WTC11 (cell line): Measurements from ENCODE around the gene CCR3. TPM values are rescaled to one million over a fixed set of nuclear protein-coding genes. Genes with fewer than 3 reads are reported as not detected.

Experiments
- ATAC-seq: fragments of 200-7000 bp; cut with Tn5 transposase; 2 replicates; pipeline ENCODE4 v1.10.0; 2021; ENCODE audit warnings: mild to moderate bottlenecking, moderate library complexity
- CTCF ChIA-PET: fragments of 300-600 bp; sonication (Branson Sonifier 250); formaldehyde crosslinking; loops from one replicate; lab custom pipeline; 2021; ENCODE audit warnings: antibody characterized with exemption; lab: Charles Lee
- POLR2A ChIA-PET: fragments of 350-600 bp; sonication (Branson Sonifier 250); formaldehyde crosslinking; loops from one replicate; lab custom pipeline; 2021; ENCODE audit warnings: antibody characterized with exemption; lab: Charles Lee
- DNase-seq: peaks from one replicate; pipeline ENCODE4 v3.0.0; 2021; ENCODE audit warnings: low spot score
- H3K27ac Mint-ChIP-seq: 2 replicates; pipeline ENCODE4 v1.8.0; 2021; ENCODE audit warnings: mixed read lengths
- H3K27me3 Mint-ChIP-seq: 2 replicates; pipeline ENCODE4 v1.8.0; 2021; ENCODE audit warnings: low read depth, mild to moderate bottlenecking, moderate library complexity, mixed read lengths
- H3K36me3 Mint-ChIP-seq: 2 replicates; pipeline ENCODE4 v1.8.0; 2021; ENCODE audit warnings: mixed read lengths
- H3K4me1 Mint-ChIP-seq: 2 replicates; pipeline ENCODE4 v1.8.0; 2022; ENCODE audit warnings: mixed read lengths
- H3K4me3 Mint-ChIP-seq: 2 replicates; pipeline ENCODE4 v1.8.0; 2021; ENCODE audit warnings: mild to moderate bottlenecking, moderate library complexity, mixed read lengths
- H3K9me3 Mint-ChIP-seq: 2 replicates; pipeline ENCODE4 v1.8.0; 2021; ENCODE audit warnings: mixed read lengths
- ATF2 ChIP-seq: sonication (generic); formaldehyde crosslinking; IDR thresholded peaks from 2 replicates; pipeline ENCODE4 v1.8.1; 2022; ENCODE audit warnings: low read depth, missing genetic modification reagents, borderline replicate concordance
- E2F1 ChIP-seq: sonication (generic); formaldehyde crosslinking; IDR thresholded peaks from 2 replicates; pipeline ENCODE4 v1.8.0; 2022; ENCODE audit warnings: mild to moderate bottlenecking, missing genetic modification reagents
- E2F4 ChIP-seq: sonication (generic); formaldehyde crosslinking; IDR thresholded peaks from 2 replicates; pipeline ENCODE4 v1.8.1; 2022; ENCODE audit warnings: low read depth, mild to moderate bottlenecking, moderate library complexity, missing genetic modification reagents, borderline replicate concordance
- FOXP1 ChIP-seq: sonication (generic); formaldehyde crosslinking; IDR thresholded peaks from 2 replicates; pipeline ENCODE4 v1.8.0; 2022; ENCODE audit warnings: missing genetic modification reagents, mild to moderate bottlenecking, moderate library complexity, borderline replicate concordance
- KAT7 ChIP-seq: sonication (generic); formaldehyde crosslinking; IDR thresholded peaks from 2 replicates; pipeline ENCODE4 v1.8.1; 2023; ENCODE audit warnings: missing genetic modification reagents, mild to moderate bottlenecking, borderline replicate concordance
- RELA ChIP-seq: sonication (generic); formaldehyde crosslinking; IDR thresholded peaks from 2 replicates; pipeline ENCODE4 v1.8.1; 2022; ENCODE audit warnings: missing genetic modification reagents, mild to moderate bottlenecking, borderline replicate concordance
- RORB ChIP-seq: fragments of 250-450 bp; sonication (Bioruptor Pico); IDR thresholded peaks from 2 replicates; pipeline ENCODE4 v1.9.0; 2021; ENCODE audit warnings: mild to moderate bottlenecking
- SOX15 ChIP-seq: fragments of 250-450 bp; sonication (Bioruptor Pico); IDR thresholded peaks from 2 replicates; pipeline ENCODE4 v1.9.0; 2021; ENCODE audit warnings: mild to moderate bottlenecking
- SP1 ChIP-seq: sonication (generic); formaldehyde crosslinking; conservative IDR thresholded peaks from 2 replicates; pipeline ENCODE4 v1.8.1; 2022; ENCODE audit warnings: missing genetic modification reagents
- ZNF232 ChIP-seq: sonication (generic); formaldehyde crosslinking; IDR thresholded peaks from 2 replicates; pipeline ENCODE4 v1.8.0; 2022; ENCODE audit warnings: mild to moderate bottlenecking, missing genetic modification reagents
- ZNF512 ChIP-seq: sonication (generic); formaldehyde crosslinking; IDR thresholded peaks from 2 replicates; pipeline ENCODE4 v1.8.1; 2022; ENCODE audit warnings: missing genetic modification reagents, borderline replicate concordance
- ZNF532 ChIP-seq: fragments of 250-450 bp; sonication (Bioruptor Pico); IDR thresholded peaks from 2 replicates; pipeline ENCODE4 v1.9.0; 2021; ENCODE audit warnings: mild to moderate bottlenecking, borderline replicate concordance
- ZSCAN18 ChIP-seq: fragments of 250-450 bp; sonication (Bioruptor Pico); IDR thresholded peaks from 2 replicates; pipeline ENCODE4 v2.1.2; 2022; ENCODE audit warnings: mild to moderate bottlenecking, moderate library complexity
- total RNA-seq: library from RNA; stranded (reverse); gene quantifications from 3 replicates; pipeline ENCODE4 v1.2.3, GENCODE V29; 2021
- TF ChIP-seq, protein P1 (sequence below): fragments of 200-600 bp; IDR thresholded peaks from 2 replicates; pipeline ENCODE4 v1.8.0; 2022; ENCODE audit warnings: antibody characterized with exemption
- TF ChIP-seq, protein P2 (sequence below): sonication (generic); formaldehyde crosslinking; IDR thresholded peaks from 2 replicates; pipeline ENCODE4 v1.8.0; 2022; ENCODE audit warnings: mild to moderate bottlenecking, missing genetic modification reagents
- TF ChIP-seq, protein P3 (sequence below): sonication (generic); formaldehyde crosslinking; IDR thresholded peaks from 2 replicates; pipeline ENCODE4 v1.8.0; 2022; ENCODE audit warnings: mild to moderate bottlenecking, missing genetic modification reagents
- TF ChIP-seq, protein P4 (sequence below): sonication (generic); formaldehyde crosslinking; conservative IDR thresholded peaks from 2 replicates; pipeline ENCODE4 v1.8.1; 2022; ENCODE audit warnings: mild to moderate bottlenecking, missing genetic modification reagents
- TF ChIP-seq, protein P5 (sequence below): sonication (generic); formaldehyde crosslinking; conservative IDR thresholded peaks from 2 replicates; pipeline ENCODE4 v1.8.1; 2023; ENCODE audit warnings: mild to moderate bottlenecking, low read depth, missing genetic modification reagents, moderate library complexity

The CCR3 gene
- total RNA-seq, 1 experiment from 2014 or later = not detected

DNA sequence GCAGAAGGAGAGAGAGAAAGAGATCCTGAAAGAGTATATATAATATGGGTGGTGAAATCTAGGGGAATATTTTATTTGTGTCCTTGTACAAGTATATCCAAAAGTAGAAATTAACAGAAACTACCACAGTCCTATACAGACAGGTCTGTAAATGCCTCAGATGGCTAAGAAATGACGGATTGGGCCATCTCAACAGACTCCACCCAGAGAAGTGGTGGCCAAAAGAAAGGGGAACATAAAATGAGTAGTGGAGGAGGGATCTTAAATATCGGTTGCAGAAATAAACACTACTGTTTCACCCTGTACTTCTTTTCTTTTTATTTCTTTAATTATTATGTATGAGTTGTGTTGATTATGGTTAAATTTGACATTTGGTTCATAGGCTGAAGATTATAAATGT lies 47.7 kb downstream of the CCR3 start:
- ChIA-PET CTCF (interaction anchor here (1.8 kb wide), 1 partner anchor 13 kb away, joined by 6 read pairs; no protein-coding TSS in a partner anchor), POLR2A (no interaction called here)
- H3K4me1 Mint-ChIP-seq = no peaks in the 10 kb centered on the region
- ATAC-seq (no peak), DNase-seq (no peak)
- H3K27ac Mint-ChIP-seq = no peak overlapping the region
- H3K9me3 Mint-ChIP-seq = no peaks in the 10 kb centered on the region
- TF ChIP-seq KAT7 (CRISPR knock-in tag) (no peak), ZNF512 (CRISPR knock-in tag) (no peak), RORB (CRISPR knock-in tag) (no peak), SP1 (CRISPR knock-in tag) (no peak), FOXP1 (CRISPR knock-in tag) (no peak), ZNF232 (no peak), RELA (CRISPR knock-in tag) (no peak), ATF2 (CRISPR knock-in tag) (no peak), ZSCAN18 (CRISPR knock-in tag) (no peak), E2F1 (CRISPR knock-in tag) (no peak), SOX15 (CRISPR knock-in tag) (no peak), E2F4 (CRISPR knock-in tag) (no peak), ZNF532 (CRISPR knock-in tag) (no peak)
- TF ChIP-seq, protein P1, sequence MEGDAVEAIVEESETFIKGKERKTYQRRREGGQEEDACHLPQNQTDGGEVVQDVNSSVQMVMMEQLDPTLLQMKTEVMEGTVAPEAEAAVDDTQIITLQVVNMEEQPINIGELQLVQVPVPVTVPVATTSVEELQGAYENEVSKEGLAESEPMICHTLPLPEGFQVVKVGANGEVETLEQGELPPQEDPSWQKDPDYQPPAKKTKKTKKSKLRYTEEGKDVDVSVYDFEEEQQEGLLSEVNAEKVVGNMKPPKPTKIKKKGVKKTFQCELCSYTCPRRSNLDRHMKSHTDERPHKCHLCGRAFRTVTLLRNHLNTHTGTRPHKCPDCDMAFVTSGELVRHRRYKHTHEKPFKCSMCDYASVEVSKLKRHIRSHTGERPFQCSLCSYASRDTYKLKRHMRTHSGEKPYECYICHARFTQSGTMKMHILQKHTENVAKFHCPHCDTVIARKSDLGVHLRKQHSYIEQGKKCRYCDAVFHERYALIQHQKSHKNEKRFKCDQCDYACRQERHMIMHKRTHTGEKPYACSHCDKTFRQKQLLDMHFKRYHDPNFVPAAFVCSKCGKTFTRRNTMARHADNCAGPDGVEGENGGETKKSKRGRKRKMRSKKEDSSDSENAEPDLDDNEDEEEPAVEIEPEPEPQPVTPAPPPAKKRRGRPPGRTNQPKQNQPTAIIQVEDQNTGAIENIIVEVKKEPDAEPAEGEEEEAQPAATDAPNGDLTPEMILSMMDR = no peak
- TF ChIP-seq, protein P2, sequence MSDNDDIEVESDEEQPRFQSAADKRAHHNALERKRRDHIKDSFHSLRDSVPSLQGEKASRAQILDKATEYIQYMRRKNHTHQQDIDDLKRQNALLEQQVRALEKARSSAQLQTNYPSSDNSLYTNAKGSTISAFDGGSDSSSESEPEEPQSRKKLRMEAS = no peak
- TF ChIP-seq, protein P3, sequence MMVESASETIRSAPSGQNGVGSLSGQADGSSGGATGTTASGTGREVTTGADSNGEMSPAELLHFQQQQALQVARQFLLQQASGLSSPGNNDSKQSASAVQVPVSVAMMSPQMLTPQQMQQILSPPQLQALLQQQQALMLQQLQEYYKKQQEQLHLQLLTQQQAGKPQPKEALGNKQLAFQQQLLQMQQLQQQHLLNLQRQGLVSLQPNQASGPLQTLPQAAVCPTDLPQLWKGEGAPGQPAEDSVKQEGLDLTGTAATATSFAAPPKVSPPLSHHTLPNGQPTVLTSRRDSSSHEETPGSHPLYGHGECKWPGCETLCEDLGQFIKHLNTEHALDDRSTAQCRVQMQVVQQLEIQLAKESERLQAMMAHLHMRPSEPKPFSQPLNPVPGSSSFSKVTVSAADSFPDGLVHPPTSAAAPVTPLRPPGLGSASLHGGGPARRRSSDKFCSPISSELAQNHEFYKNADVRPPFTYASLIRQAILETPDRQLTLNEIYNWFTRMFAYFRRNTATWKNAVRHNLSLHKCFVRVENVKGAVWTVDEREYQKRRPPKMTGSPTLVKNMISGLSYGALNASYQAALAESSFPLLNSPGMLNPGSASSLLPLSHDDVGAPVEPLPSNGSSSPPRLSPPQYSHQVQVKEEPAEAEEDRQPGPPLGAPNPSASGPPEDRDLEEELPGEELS = no peak
- TF ChIP-seq, protein P4, sequence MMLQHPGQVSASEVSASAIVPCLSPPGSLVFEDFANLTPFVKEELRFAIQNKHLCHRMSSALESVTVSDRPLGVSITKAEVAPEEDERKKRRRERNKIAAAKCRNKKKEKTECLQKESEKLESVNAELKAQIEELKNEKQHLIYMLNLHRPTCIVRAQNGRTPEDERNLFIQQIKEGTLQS = no peak
- TF ChIP-seq, protein P5, sequence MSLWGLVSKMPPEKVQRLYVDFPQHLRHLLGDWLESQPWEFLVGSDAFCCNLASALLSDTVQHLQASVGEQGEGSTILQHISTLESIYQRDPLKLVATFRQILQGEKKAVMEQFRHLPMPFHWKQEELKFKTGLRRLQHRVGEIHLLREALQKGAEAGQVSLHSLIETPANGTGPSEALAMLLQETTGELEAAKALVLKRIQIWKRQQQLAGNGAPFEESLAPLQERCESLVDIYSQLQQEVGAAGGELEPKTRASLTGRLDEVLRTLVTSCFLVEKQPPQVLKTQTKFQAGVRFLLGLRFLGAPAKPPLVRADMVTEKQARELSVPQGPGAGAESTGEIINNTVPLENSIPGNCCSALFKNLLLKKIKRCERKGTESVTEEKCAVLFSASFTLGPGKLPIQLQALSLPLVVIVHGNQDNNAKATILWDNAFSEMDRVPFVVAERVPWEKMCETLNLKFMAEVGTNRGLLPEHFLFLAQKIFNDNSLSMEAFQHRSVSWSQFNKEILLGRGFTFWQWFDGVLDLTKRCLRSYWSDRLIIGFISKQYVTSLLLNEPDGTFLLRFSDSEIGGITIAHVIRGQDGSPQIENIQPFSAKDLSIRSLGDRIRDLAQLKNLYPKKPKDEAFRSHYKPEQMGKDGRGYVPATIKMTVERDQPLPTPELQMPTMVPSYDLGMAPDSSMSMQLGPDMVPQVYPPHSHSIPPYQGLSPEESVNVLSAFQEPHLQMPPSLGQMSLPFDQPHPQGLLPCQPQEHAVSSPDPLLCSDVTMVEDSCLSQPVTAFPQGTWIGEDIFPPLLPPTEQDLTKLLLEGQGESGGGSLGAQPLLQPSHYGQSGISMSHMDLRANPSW = no peak
- no peak overlapping the region for H3K4me3 Mint-ChIP-seq
- no peaks in the 10 kb centered on the region; the same call in 1 of the 2 replicates for H3K27me3 Mint-ChIP-seq
- H3K36me3 Mint-ChIP-seq = no peaks in the 10 kb centered on the region
